ENCODE results near the gene TM9SF3.
"Not testable (repeated sequence)": the region's sequence is repeated elsewhere in the genome, so short reads cannot be mapped to it uniquely, and the experiment has no call there.

Gene TM9SF3

GRCh38 chr10:96574564-96574963 lies 12.2 kb downstream of the TM9SF3 start:
- H3K23ac ChIP-seq (ENCODE audit: low read length); H3K27me3 ChIP-seq (ENCODE audit: insufficient read depth, low read length); H3K14ac ChIP-seq (ENCODE audit: low read length); H4K12ac ChIP-seq (ENCODE audit: low read depth, low read length); H2BK120ac ChIP-seq (ENCODE audit: insufficient read depth, low read length, poor library complexity); H4K91ac ChIP-seq (ENCODE audit: low read depth, low read length); H2AFZ ChIP-seq (ENCODE audit: insufficient read depth, low read length, poor library complexity); H3K18ac ChIP-seq (ENCODE audit: low read length); H2BK5ac ChIP-seq (ENCODE audit: low read depth, low read length, poor library complexity); H2BK12ac ChIP-seq (ENCODE audit: low read length); H3K27ac ChIP-seq (ENCODE audit: low read depth, low read length); H2AK5ac ChIP-seq (ENCODE audit: low read length); H4K8ac ChIP-seq (ENCODE audit: low read depth, low read length); H3K36me3 ChIP-seq (ENCODE audit: control insufficient read depth in 1 of 2, insufficient read depth in 2 of 2, low read length in 2 of 2); H3K4me1 ChIP-seq (ENCODE audit: control insufficient read depth in 1 of 2, insufficient read depth in 2 of 2, low read length in 2 of 2); H3K79me2 ChIP-seq (ENCODE audit: control insufficient read depth, insufficient read depth, low read length, poor library complexity); H3K4me3 ChIP-seq (ENCODE audit: low read depth, low read length); DNase-seq; H3K9ac ChIP-seq (ENCODE audit: low read length); H3K79me1 ChIP-seq (ENCODE audit: low read length); H3K9me3 ChIP-seq (ENCODE audit: insufficient read depth, low read depth, low read length); H3K4me2 ChIP-seq (ENCODE audit: low read length): not testable (repeated sequence)
- no CpG with 5 or more reads among the region's 2 CpGs for WGBS (ENCODE audit: extremely low coverage, insufficient coverage, insufficient read length)
- H3K4ac ChIP-seq (ENCODE audit: low read depth, low read length) = peak overlapping the region; percentile 69

GRCh38 chr10:96573036-96573435 lies 13.8 kb downstream of the TM9SF3 start:
- no peak overlapping the region for H2BK120ac ChIP-seq (ENCODE audit: insufficient read depth, low read length, poor library complexity)
- H3K79me1 ChIP-seq (ENCODE audit: low read length) = no peaks in the 10 kb centered on the region
- H3K27ac ChIP-seq (ENCODE audit: low read depth, low read length) = no peak overlapping the region
- no peaks in the 10 kb centered on the region for H3K9me3 ChIP-seq (ENCODE audit: insufficient read depth, low read depth, low read length)
- H3K4me3 ChIP-seq (ENCODE audit: low read depth, low read length) = no peak overlapping the region
- WGBS (ENCODE audit: extremely low coverage, insufficient coverage, insufficient read length) = no CpG with 5 or more reads among the region's 5 CpGs
- no peak overlapping the region for H3K18ac ChIP-seq (ENCODE audit: low read length)
- H3K14ac ChIP-seq (ENCODE audit: low read length) = no peak overlapping the region
- no peak overlapping the region for H4K12ac ChIP-seq (ENCODE audit: low read depth, low read length)
- H3K23ac ChIP-seq (ENCODE audit: low read length) = no peak overlapping the region
- H2BK5ac ChIP-seq (ENCODE audit: low read depth, low read length, poor library complexity) = no peak overlapping the region
- no peak overlapping the region for H4K8ac ChIP-seq (ENCODE audit: low read depth, low read length)
- no peak overlapping the region for H2AK5ac ChIP-seq (ENCODE audit: low read length)
- H3K9ac ChIP-seq (ENCODE audit: low read length) = no peak overlapping the region
- H2BK12ac ChIP-seq (ENCODE audit: low read length) = no peak overlapping the region
- peaks cover 2% of the 10 kb centered on the region for H3K79me2 ChIP-seq (ENCODE audit: control insufficient read depth, insufficient read depth, low read length, poor library complexity)
- peaks cover 4 to 12% of the 10 kb centered on the region in 2 experiments for H3K36me3 ChIP-seq (ENCODE audit: control insufficient read depth in 1 of 2, insufficient read depth in 2 of 2, low read length in 2 of 2)
- H3K4ac ChIP-seq (ENCODE audit: low read depth, low read length) = peak overlapping the region; percentile 94
- DNase-seq = no peak
- H3K27me3 ChIP-seq (ENCODE audit: insufficient read depth, low read length) = no peaks in the 10 kb centered on the region
- no peak overlapping the region for H2AFZ ChIP-seq (ENCODE audit: insufficient read depth, low read length, poor library complexity)
- no peak overlapping the region for H4K91ac ChIP-seq (ENCODE audit: low read depth, low read length)
- H3K4me2 ChIP-seq (ENCODE audit: low read length) = no peak overlapping the region
- H3K4me1 ChIP-seq (ENCODE audit: control insufficient read depth in 1 of 2, insufficient read depth in 2 of 2, low read length in 2 of 2) = no peaks in the 10 kb centered on the region

- no peak for DNase-seq
- H3K9ac ChIP-seq (ENCODE audit: low read length) = no peak overlapping the region
- WGBS (ENCODE audit: extremely low coverage, insufficient coverage, insufficient read length) = no CpG with 5 or more reads among the region's 10 CpGs
- no peak overlapping the region for H3K4me3 ChIP-seq (ENCODE audit: low read depth, low read length)
- H3K4ac ChIP-seq (ENCODE audit: low read depth, low read length) = peak overlapping the region; percentile 69
- H3K4me2 ChIP-seq (ENCODE audit: low read length) = no peak overlapping the region
- H3K14ac ChIP-seq (ENCODE audit: low read length) = no peak overlapping the region
- no peak overlapping the region for H2BK12ac ChIP-seq (ENCODE audit: low read length)
- H3K36me3 ChIP-seq (ENCODE audit: control insufficient read depth in 1 of 2, insufficient read depth in 2 of 2, low read length in 2 of 2) = peaks cover 7 to 16% of the 10 kb centered on the region in 2 experiments
- H3K18ac ChIP-seq (ENCODE audit: low read length) = no peak overlapping the region
- no peaks in the 10 kb centered on the region for H3K9me3 ChIP-seq (ENCODE audit: insufficient read depth, low read depth, low read length)
- no peak overlapping the region for H2BK120ac ChIP-seq (ENCODE audit: insufficient read depth, low read length, poor library complexity)
- H3K79me1 ChIP-seq (ENCODE audit: low read length) = no peaks in the 10 kb centered on the region
- no peak overlapping the region for H2BK5ac ChIP-seq (ENCODE audit: low read depth, low read length, poor library complexity)
- no peak overlapping the region for H4K12ac ChIP-seq (ENCODE audit: low read depth, low read length)
- peaks cover 0 to 2% of the 10 kb centered on the region in 2 experiments for H3K4me1 ChIP-seq (ENCODE audit: control insufficient read depth in 1 of 2, insufficient read depth in 2 of 2, low read length in 2 of 2)
- no peak overlapping the region for H3K27ac ChIP-seq (ENCODE audit: low read depth, low read length)
- H4K8ac ChIP-seq (ENCODE audit: low read depth, low read length) = no peak overlapping the region
- peaks cover 2% of the 10 kb centered on the region for H3K79me2 ChIP-seq (ENCODE audit: control insufficient read depth, insufficient read depth, low read length, poor library complexity)
- no peaks in the 10 kb centered on the region for H3K27me3 ChIP-seq (ENCODE audit: insufficient read depth, low read length)
- no peak overlapping the region for H4K91ac ChIP-seq (ENCODE audit: low read depth, low read length)
- H2AFZ ChIP-seq (ENCODE audit: insufficient read depth, low read length, poor library complexity) = no peak overlapping the region
- no peak overlapping the region for H2AK5ac ChIP-seq (ENCODE audit: low read length)
- H3K23ac ChIP-seq (ENCODE audit: low read length) = peak overlapping the region; percentile 61
Measured at GRCh38 chr10:96570983-96571964, 15.5 kb downstream of the TM9SF3 start.

GRCh38 chr10:96570511-96570910 lies 16.3 kb downstream of the TM9SF3 start:
- no peaks in the 10 kb centered on the region for H3K79me1 ChIP-seq (ENCODE audit: low read length)
- no peak overlapping the region for H3K23ac ChIP-seq (ENCODE audit: low read length)
- WGBS (ENCODE audit: extremely low coverage, insufficient coverage, insufficient read length) = no CpG with 5 or more reads among the region's 6 CpGs
- peaks cover 0 to 2% of the 10 kb centered on the region in 2 experiments for H3K4me1 ChIP-seq (ENCODE audit: control insufficient read depth in 1 of 2, insufficient read depth in 2 of 2, low read length in 2 of 2)
- no peak overlapping the region for H3K14ac ChIP-seq (ENCODE audit: low read length)
- H3K4ac ChIP-seq (ENCODE audit: low read depth, low read length) = peak overlapping the region; percentile 69
- no peak overlapping the region for H3K27ac ChIP-seq (ENCODE audit: low read depth, low read length)
- H2BK120ac ChIP-seq (ENCODE audit: insufficient read depth, low read length, poor library complexity) = no peak overlapping the region
- no peak overlapping the region for H2BK12ac ChIP-seq (ENCODE audit: low read length)
- no peak overlapping the region for H3K9ac ChIP-seq (ENCODE audit: low read length)
- no peak overlapping the region for H4K12ac ChIP-seq (ENCODE audit: low read depth, low read length)
- H3K36me3 ChIP-seq (ENCODE audit: control insufficient read depth in 1 of 2, insufficient read depth in 2 of 2, low read length in 2 of 2) = peaks cover 7 to 15% of the 10 kb centered on the region in 2 experiments
- H3K18ac ChIP-seq (ENCODE audit: low read length) = no peak overlapping the region
- H4K91ac ChIP-seq (ENCODE audit: low read depth, low read length) = no peak overlapping the region
- H3K4me2 ChIP-seq (ENCODE audit: low read length) = no peak overlapping the region
- H2AK5ac ChIP-seq (ENCODE audit: low read length) = no peak overlapping the region
- no peaks in the 10 kb centered on the region for H3K9me3 ChIP-seq (ENCODE audit: insufficient read depth, low read depth, low read length)
- no peaks in the 10 kb centered on the region for H3K27me3 ChIP-seq (ENCODE audit: insufficient read depth, low read length)
- H4K8ac ChIP-seq (ENCODE audit: low read depth, low read length) = no peak overlapping the region
- H3K79me2 ChIP-seq (ENCODE audit: control insufficient read depth, insufficient read depth, low read length, poor library complexity) = peaks cover 2% of the 10 kb centered on the region
- no peak overlapping the region for H2BK5ac ChIP-seq (ENCODE audit: low read depth, low read length, poor library complexity)
- H2AFZ ChIP-seq (ENCODE audit: insufficient read depth, low read length, poor library complexity) = no peak overlapping the region
- no peak for DNase-seq
- H3K4me3 ChIP-seq (ENCODE audit: low read depth, low read length) = no peak overlapping the region
